Stimulated activated CD8-positive, alpha-beta memory T cell treated with anti-CD3 and anti-CD28 coated beads, Interleukin-7, amount 100 ng/mL, for 48 hours (primary cell): ENCODE measurements around the gene RNF144A.
"Not testable (repeated sequence)": the region's sequence is repeated elsewhere in the genome, so short reads cannot be mapped to it uniquely, and the experiment has no call there.

Experiments
- DNase-seq, 2 donors: peaks; one replicate each; pipeline ENCODE4 v3.0.0-alpha.2; 2020; ENCODE audit warnings: low read depth in 1 of 2; ENCODE audit errors: extremely low read depth in 1 of 2

The RNF144A gene

GRCh38 chr2:6917071-6917760 lies at the start of gene RNF144A:
Gene RNF144A, plus strand, starts transcription at chr2:6917412. Its CDS starts 79,515 bp downstream, at chr2:6996927.
- DNase-seq: peak in 1 of 2 donors; percentile 66

DNA sequence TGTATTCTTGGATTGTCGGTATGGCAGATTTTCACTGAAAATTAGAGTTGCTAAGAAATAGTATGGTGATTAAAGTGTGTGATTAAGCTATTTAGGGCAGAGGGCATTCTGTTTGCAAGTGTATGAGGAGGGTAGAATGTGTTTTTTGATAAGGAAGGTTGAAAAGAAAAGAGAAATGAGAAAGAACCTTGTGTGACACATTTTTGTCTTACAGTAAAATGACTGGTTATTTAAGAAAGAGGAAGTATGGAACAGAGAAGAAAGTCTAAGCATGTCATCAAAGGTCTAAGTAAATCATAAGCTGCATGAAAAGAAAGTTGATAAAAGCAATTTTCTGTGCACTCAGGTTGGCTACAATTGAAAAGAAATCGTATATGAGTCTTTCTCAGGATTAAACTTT lies 44.8 kb upstream of the RNF144A start:
- DNase-seq: no peak

- DNase-seq: no peak
These were observed 43.2 kb upstream of the RNF144A start for GRCh38 chr2:6874032-6874431.

DNA sequence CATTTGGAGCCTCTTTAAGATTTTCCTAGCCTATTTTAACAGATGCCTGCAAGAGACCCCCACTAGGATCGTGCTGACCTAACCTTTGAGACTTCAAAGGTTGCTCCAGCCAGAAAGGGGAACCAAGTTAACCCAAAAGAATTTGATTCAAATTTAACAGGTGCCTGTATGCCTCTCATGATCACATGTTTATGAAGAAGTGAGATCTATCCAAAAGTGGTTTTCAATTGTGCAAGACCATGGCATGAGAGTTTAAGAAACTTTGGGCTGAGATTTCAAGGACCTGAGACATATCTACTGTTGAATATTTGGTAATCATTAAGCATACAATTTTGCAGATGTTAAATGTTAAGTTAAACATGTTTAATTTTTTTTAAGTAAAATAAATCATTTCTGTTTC lies 40.9 kb upstream of the RNF144A start:
- DNase-seq: no peak

GRCh38 chr2:6877402-6878304 lies 39.6 kb upstream of the RNF144A start, which contains the start of gene RSAD2:
Gene RSAD2, plus strand, starts transcription at chr2:6877777. Its CDS starts 24 bp downstream, at chr2:6877801.
- DNase-seq: no peak

DNA sequence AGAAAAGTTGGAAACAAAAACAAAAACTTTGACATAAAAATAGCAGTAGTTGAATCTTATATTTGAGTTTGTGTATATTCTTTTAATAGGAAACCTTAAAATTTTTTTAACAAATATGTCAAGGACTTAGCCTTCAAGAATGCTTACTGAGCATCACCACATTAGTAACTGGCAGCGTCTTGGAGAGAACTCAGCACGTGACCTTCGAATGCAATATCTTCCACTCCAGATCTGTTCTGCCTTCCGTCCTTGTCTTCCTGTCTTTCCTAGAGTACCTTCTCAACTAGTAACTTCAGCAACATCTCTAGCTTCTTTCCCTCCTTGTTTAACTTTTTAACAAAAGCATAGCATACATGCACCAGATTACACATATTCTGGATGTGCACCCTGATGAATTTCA lies 38.7 kb upstream of the RNF144A start:
- DNase-seq: no peak

GRCh38 chr2:6879011-6879410 lies 38.2 kb upstream of the RNF144A start:
- no peak for DNase-seq

- DNase-seq: no peak
These were observed 36.9 kb upstream of the RNF144A start for GRCh38 chr2:6880200-6880733.

DNA sequence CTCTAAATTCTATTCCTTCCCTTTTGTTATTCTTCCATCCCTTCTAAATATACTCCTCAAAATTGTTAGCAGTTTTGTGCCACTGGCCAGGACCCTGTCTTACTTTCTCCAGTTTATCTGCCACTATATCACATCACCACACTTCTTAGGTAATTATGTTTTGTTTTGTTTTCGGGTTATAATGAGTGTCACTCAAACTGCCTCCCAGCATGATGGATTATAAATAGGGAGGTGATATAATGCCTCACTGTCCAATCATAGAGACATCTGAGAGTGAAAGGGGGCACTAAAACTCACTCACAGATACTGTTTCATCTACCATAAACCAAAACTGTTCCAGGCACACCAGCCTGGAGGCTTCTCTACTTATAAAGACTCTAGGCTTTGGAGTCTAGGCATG lies 36.2 kb upstream of the RNF144A start:
- no peak for DNase-seq

- no peak for DNase-seq
These were observed 35.7 kb upstream of the RNF144A start for GRCh38 chr2:6881516-6881915.

DNA sequence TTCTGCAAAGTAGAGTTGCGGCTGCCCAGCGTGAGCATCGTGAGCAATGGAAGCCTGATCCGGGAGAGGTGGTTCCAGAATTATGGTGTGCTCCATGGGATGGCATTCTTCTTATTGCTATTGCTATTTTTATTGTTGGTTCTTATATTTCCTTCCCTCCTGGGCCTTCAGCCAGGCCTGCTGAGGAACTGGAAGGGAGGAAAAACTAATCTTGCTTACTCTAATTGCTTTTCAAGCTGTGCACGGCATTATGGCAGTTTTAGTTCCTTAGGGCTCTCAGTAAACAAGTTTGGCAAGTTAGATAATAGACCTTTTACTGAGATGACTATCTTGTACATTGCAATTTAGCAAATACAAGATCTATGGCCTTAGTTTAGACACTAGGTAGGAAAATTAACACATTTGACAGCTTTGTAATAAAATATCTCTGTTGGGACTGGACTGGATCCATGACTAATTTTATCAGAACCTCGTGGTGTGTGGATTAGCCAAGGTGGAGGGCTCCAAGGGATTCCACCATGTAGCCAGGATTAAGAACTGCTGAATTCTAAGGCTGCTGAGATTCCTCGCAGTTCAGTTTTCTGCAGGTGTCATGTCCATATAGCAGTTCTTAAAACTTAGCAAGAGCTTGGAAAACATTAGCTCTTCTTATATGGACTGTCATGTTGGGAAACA lies 33.6 kb upstream of the RNF144A start:
- DNase-seq: no peak

DNA sequence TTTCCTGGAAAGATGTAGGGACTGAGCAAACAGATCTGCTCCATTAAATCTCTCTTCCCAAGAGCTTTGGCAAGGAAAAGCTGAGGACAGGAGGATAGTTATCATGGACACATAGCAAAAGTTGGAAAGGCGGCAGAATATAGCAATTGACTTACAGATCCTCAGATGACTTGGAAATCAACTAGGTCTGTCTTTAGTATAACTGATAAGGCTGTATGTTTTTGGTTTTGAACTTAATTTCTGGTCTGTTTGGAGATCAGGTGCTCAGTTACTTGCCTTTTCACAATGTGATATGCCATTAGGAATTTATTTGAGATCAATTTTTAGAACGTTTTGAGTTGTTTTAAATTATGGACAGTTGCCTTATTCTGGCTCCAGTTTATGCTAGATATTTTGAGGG lies 31.7 kb upstream of the RNF144A start:
- no peak for DNase-seq

DNA sequence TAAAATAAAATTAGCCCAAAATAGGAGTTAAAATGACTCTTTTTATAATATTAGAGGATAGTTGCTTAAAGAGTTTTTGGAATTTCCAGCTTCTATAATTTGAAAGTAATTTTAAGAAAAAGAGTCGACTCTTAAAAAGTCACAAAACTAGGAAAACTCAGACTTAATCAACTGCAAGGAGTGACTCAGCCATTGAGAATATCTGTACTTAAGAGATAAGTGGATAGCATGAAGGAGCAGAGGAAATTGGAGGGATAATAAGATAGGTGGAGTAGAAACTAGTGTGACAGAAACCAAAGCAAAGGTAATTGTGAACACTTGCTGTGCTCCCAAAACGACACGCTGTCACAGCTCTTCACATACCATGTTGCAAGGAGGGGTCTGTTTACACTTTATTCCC lies 31.2 kb upstream of the RNF144A start:
- no peak for DNase-seq

DNA sequence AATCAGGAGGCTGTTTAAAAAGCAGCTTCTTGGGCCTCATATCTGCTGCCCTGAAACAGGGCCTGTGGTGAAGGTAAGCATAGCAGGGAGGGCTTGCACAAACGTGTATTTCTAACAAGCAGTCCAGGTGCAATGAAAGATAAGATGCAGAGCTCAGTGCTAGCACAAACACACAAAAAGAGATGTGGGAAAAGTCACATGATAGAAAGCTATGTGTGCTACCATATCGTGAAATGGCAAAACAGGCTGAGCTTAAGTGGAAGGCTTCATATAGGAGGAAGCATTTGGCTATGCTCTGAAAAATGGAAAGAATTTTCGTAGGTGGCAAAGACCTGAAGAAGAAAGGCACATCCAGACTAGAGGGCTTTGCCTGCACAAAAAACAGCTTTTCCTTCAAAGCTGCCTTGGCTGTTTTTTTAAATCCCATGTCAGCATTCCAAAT lies 29.4 kb upstream of the RNF144A start:
- DNase-seq: no peak

- DNase-seq: no peak
These were observed 28.5 kb upstream of the RNF144A start for GRCh38 chr2:6888724-6889123.

DNA sequence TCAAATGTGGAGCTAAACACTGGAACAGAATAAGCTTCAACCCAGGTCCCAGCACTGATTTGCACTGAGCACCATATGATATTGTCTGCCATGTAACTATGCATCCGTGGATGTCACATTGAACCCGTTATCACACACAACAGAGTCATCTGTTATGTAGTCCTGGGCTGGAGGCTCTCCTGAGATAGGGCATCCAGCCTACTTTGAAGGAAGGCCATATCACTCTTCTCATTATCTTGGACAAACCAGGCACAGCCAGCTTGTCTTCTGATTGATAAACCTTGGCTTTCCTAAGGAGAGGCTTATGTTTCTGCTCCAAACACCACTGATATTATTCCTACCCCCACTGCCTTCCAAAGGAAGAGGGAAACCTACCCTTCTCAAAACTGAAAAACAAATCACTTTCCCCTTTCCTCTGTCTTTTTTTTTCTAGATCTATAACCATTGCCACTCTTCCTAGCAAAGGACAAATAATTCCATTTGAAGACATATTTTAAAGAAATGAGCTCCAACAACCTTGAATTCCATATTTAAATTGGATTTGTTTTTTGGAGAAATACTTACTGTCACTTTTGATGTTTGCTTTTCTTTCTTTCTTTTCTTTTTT lies 23.2 kb upstream of the RNF144A start:
- no peak for DNase-seq

DNA sequence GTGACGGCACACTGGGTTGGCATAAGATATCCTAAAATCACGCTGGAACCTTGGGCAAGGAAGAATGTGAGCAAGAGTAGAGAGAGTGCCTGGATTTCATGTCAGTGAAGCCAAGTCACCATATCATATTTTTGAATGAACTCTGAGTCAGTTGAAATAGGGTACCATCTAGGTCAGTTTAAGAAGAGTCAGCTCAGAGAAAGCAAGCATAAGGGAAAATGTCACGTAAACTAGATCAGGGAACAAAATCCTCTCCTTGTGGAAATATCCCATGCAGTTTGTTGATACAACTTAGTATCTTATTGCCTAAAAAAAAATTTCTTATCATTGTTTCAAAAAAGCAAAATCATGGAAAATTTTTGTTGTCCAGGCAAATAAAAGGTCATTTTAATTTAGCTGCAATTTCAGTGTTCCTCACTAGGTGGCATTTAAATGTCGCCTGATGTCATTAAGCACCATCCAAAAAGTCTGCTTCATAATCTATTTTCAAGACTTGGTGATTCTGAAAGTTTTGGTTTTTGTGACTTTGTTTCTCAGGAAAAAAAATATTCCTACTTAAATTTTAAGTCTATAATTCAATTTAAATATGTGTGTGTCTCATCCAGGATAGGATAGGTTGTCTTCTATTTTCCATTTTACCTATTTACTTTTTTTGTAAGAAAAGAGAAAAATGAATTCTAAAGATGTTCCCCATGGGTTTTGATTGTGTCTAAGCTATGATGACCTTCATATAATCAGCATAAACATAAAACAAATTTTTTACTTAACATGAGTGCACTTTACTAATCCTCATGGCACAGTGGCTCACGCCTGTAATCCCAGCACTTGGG lies 20.1 kb upstream of the RNF144A start:
- no peak for DNase-seq

DNA sequence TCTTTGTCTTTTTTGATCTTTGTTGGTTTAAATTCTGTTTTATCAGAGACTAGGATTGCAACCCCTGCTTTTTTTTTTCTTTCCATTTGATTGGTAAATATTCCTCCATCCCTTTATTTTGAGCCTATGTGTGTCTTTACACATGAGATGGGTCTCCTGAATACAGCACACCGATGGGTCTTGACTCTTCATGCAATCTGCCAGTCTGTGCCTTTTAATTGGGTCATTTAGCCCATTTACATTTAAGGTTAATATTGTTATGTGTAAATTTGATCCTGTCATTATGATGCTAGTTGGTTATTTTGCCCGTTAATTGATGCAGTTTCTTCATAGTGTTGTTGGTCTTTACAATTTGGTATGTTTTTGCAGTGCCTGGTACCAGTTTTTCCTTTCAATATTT lies 14.6 kb upstream of the RNF144A start:
- DNase-seq: not testable (repeated sequence)

DNA sequence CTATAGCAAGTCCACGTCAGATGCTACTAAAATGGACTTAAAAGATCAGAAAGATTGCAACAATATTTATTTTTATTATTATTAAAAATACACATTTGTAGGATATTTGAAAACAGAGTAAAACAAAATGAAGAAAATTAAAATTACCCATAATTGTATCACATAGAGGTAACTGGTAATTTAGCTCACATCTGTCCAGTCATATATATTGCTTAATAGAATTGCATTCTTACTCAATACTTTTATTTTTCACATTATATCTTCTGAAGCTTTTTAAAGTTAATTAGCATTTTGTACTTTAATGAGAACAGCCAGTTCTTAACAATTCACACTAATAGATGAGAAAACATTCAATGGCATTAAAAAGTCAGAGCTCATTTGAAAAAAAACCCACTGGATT lies 11.5 kb upstream of the RNF144A start:
- DNase-seq: no peak

DNA sequence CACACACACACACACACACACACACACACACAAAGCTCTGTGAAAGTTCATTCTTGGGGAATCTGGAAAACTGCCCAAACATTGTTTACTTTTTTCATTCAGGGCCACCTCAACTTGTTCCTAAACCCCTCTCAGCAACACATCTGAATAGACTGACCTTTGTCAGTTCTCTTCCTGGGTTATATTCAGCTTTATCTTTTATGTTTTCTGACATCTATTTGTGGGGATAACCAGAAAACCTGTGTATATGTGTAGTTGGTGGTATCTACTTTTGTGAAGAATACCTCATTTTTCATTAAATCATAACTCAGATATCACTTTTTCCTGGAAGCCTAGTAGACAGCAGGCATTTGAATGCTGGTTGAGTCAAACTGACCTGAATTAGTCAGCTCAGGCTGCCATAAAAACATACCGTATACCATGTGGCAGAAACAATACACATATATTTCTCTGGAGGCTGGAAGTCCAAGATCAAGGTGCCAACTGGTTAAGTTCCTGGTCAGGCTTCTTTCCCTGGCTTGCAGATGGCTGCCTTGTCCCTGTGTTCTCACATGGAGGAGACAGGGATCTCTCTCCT lies 11.0 kb upstream of the RNF144A start:
- no peak for DNase-seq
